Measurements from ENCODE around the gene SMKR1.

Gene SMKR1

GRCh38 chr7:129525225-129525862, 23.0 kb downstream of the SMKR1 start:
- TF ChIP-seq EZH2phosphoT487 (IDR thresholded peaks at IDR 0.05; ENCODE audit: low read depth): no peak
- TF ChIP-seq CTCF (IDR thresholded peaks at IDR 0.05; ENCODE audit: low read depth, low read length): no peak
- H3K4me1 ChIP-seq (ENCODE audit: low read length): no peaks in the 10 kb centered on the region
- H3K36me3 ChIP-seq (replicated peaks; ENCODE audit: low read depth, low read length): no peaks in the 10 kb centered on the region
- H3K79me2 ChIP-seq (ENCODE audit: low read length): no peaks in the 10 kb centered on the region
- no peak overlapping the region for H2AFZ ChIP-seq (ENCODE audit: low read depth, low read length)
- no peaks in the 10 kb centered on the region for H3K27me3 ChIP-seq (ENCODE audit: low read depth, low read length)
- no peaks in the 10 kb centered on the region for H3K9me3 ChIP-seq (ENCODE audit: insufficient read depth, low read length)
- H3K27ac ChIP-seq (ENCODE audit: low read length): no peak overlapping the region
- H3K9ac ChIP-seq (ENCODE audit: low read length): no peak overlapping the region
- no peak overlapping the region for H3K4me3 ChIP-seq (ENCODE audit: low read length)
- no peaks in the 10 kb centered on the region for H4K20me1 ChIP-seq (ENCODE audit: insufficient read depth, low read length)
- H3K4me2 ChIP-seq (ENCODE audit: low read length): no peak overlapping the region

DNA sequence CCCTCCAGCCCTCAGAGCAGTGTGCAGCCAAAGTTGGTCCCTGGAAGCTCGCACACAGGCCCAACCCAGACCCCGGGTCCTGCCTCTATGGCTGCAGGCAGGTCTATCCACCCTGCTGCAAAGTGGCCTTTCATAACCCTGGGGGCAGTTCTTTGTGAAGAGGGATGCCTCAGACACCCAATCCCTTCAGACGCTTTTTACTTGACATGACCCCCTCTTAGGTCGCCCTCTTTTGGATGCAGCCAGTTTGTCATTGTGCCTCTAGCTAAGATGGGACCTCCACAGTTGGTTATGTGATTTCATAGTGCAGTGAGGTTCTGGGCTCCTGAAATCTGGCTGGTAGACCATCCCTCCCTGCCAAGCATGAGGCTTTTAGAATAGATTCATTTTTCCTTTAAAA, 27.3 kb downstream of the SMKR1 start:
- H4K20me1 ChIP-seq (ENCODE audit: insufficient read depth, low read length): no peaks in the 10 kb centered on the region
- H3K9me3 ChIP-seq (ENCODE audit: insufficient read depth, low read length): no peaks in the 10 kb centered on the region
- H2AFZ ChIP-seq (ENCODE audit: low read depth, low read length): no peak overlapping the region
- H3K4me2 ChIP-seq (ENCODE audit: low read length): no peak overlapping the region
- TF ChIP-seq EZH2phosphoT487 (IDR thresholded peaks at IDR 0.05; ENCODE audit: low read depth) (no peak), CTCF (IDR thresholded peaks at IDR 0.05; ENCODE audit: low read depth, low read length) (no peak)
- H3K27ac ChIP-seq (ENCODE audit: low read length): no peak overlapping the region
- H3K27me3 ChIP-seq (ENCODE audit: low read depth, low read length): no peaks in the 10 kb centered on the region
- no peaks in the 10 kb centered on the region for H3K79me2 ChIP-seq (ENCODE audit: low read length)
- no peak overlapping the region for H3K4me3 ChIP-seq (ENCODE audit: low read length)
- no peaks in the 10 kb centered on the region for H3K4me1 ChIP-seq (ENCODE audit: low read length)
- H3K9ac ChIP-seq (ENCODE audit: low read length): no peak overlapping the region
- H3K36me3 ChIP-seq (replicated peaks; ENCODE audit: low read depth, low read length): no peaks in the 10 kb centered on the region

DNA sequence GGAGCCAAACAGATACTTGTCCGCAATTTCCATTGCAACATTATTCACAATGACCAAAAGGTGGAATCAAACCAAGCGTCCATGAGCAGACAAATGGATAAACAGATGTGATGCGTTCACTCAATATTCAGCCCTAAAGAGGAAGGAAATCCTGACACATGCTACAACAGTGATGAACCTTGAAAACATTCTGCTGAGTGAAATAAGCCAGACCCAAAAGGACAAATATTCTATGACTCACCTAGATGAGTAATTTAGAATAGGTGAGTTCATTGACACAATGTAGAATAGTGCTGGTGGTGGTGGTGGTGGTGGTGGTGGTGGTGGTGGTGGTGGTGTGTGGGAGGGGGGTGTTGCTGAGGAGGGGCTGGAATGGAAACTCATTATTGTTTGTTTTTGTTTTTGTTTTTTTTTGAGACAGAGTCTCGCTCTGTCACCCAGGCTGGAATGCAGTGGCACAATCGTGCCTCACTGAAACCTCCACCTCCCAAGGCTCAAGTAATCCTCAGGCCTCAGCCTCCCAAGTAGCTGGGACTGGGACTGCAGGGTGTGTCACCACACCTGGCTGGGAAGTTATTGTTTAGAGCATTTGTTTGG, 28.6 kb downstream of the SMKR1 start:
- Histone ChIP-seq H3K27ac (ENCODE audit: low read length) (no peak overlapping the region), H3K4me2 (ENCODE audit: low read length) (no peak overlapping the region), H2AFZ (ENCODE audit: low read depth, low read length) (no peak overlapping the region), H3K9me3 (ENCODE audit: insufficient read depth, low read length) (no peaks in the 10 kb centered on the region), H3K4me3 (ENCODE audit: low read length) (no peak overlapping the region), H3K79me2 (ENCODE audit: low read length) (no peaks in the 10 kb centered on the region), H3K4me1 (ENCODE audit: low read length) (no peaks in the 10 kb centered on the region), H4K20me1 (ENCODE audit: insufficient read depth, low read length) (no peaks in the 10 kb centered on the region), H3K36me3 (replicated peaks; ENCODE audit: low read depth, low read length) (no peaks in the 10 kb centered on the region), H3K27me3 (ENCODE audit: low read depth, low read length) (no peaks in the 10 kb centered on the region), H3K9ac (ENCODE audit: low read length) (no peak overlapping the region)
- TF ChIP-seq EZH2phosphoT487 (IDR thresholded peaks at IDR 0.05; ENCODE audit: low read depth) (no peak), CTCF (IDR thresholded peaks at IDR 0.05; ENCODE audit: low read depth, low read length) (no peak)

- H3K36me3 ChIP-seq (replicated peaks; ENCODE audit: low read depth, low read length): no peaks in the 10 kb centered on the region
- H3K4me1 ChIP-seq (ENCODE audit: low read length): no peaks in the 10 kb centered on the region
- no peak overlapping the region for H3K9ac ChIP-seq (ENCODE audit: low read length)
- no peak overlapping the region for H3K4me3 ChIP-seq (ENCODE audit: low read length)
- no peak overlapping the region for H2AFZ ChIP-seq (ENCODE audit: low read depth, low read length)
- TF ChIP-seq CTCF (IDR thresholded peaks at IDR 0.05; ENCODE audit: low read depth, low read length) (no peak), EZH2phosphoT487 (IDR thresholded peaks at IDR 0.05; ENCODE audit: low read depth) (no peak)
- H3K27ac ChIP-seq (ENCODE audit: low read length): no peak overlapping the region
- H3K79me2 ChIP-seq (ENCODE audit: low read length): no peaks in the 10 kb centered on the region
- H4K20me1 ChIP-seq (ENCODE audit: insufficient read depth, low read length): no peaks in the 10 kb centered on the region
- no peaks in the 10 kb centered on the region for H3K9me3 ChIP-seq (ENCODE audit: insufficient read depth, low read length)
- H3K27me3 ChIP-seq (ENCODE audit: low read depth, low read length): no peaks in the 10 kb centered on the region
- H3K4me2 ChIP-seq (ENCODE audit: low read length): no peak overlapping the region
These were observed 29.4 kb downstream of the SMKR1 start for GRCh38 chr7:129531721-129532120.

Data from OCI-LY3 (cell line).